HepG2 (cell line): ENCODE measurements around the gene SRCIN1. TPM values are rescaled to one million over a fixed set of nuclear protein-coding genes. Genes with fewer than 3 reads are reported as not detected.

Experiments
- ATAC-seq: fragments of 200-7000 bp; cut with Tn5 transposase; 3 replicates; pipeline ENCODE4 v1.9.1; 2020; ENCODE audit warnings: mild to moderate bottlenecking, moderate library complexity
- BruUV-seq: library from RNA; stranded (reverse); fragments of 400-500 nt; replicated peaks from 2 replicates; lab custom pipeline; 2021; lab: Mats Ljungman, UMichigan
- CTCF ChIA-PET: fragments of 300-600 bp; formaldehyde crosslinking; extraction: SDS; loops from one replicate; lab custom pipeline; 2021; ENCODE audit warnings: low total read pairs, inconsistent platforms, low intra/inter-chr PET ratio; lab: Yijun Ruan, JAX
- POLR2A ChIA-PET: fragments of 350-600 bp; sonication (Branson Sonifier 250); formaldehyde crosslinking; loops from one replicate; lab custom pipeline; 2020; ENCODE audit warnings: antibody characterized with exemption, inconsistent platforms; lab: Yijun Ruan, JAX
- DNase-seq: peaks from one replicate; pipeline ENCODE4 v3.0.0-alpha.2; 2015; ENCODE audit warnings: low spot score
- FAIRE-seq: peaks from 3 replicates; lab custom pipeline; 2011; peaks lifted over from hg19 to GRCh38; lab: Jason Lieb, UNC
- H2AFZ ChIP-seq: one replicate; pipeline ENCODE4 v1.6.1; 2011; ENCODE audit warnings: low read length, inconsistent platforms
- H3K27ac ChIP-seq: fragments of 300-600 bp; 3 replicates; pipeline ENCODE4 v1.8.0; 2011; ENCODE audit warnings: mixed run types, mild to moderate bottlenecking, mixed read lengths, low read length, inconsistent platforms; ENCODE audit not compliant: insufficient read depth; ENCODE audit errors: extremely low read length
- H3K27me3 ChIP-seq, 2 experiments: fragments of 200-600 bp in 1 of 2; 2 replicates in 1 of 2; 3 replicates in 1 of 2; pipeline versions ENCODE4 v1.6.0 to v1.8.0; 2011; ENCODE audit warnings: low read length in 2 of 2, mild to moderate bottlenecking in 2 of 2, moderate library complexity in 2 of 2, inconsistent platforms in 1 of 2; ENCODE audit not compliant: insufficient read depth in 2 of 2, control insufficient read depth in 1 of 2
- H3K36me3 ChIP-seq, 2 experiments: fragments of 200-600 bp in 1 of 2; replicated peaks in 1 of 2; 2 replicates in 1 of 2; 3 replicates in 1 of 2; pipeline versions ENCODE4 v1.5.1 to v1.8.0; 2011; ENCODE audit warnings: low read length in 2 of 2, inconsistent platforms in 1 of 2; ENCODE audit not compliant: insufficient read depth in 2 of 2, control insufficient read depth in 1 of 2
- H3K4me1 ChIP-seq: 2 replicates; pipeline ENCODE4 v1.5.1; 2012; ENCODE audit warnings: low read length, inconsistent platforms; ENCODE audit not compliant: insufficient read depth
- H3K4me2 ChIP-seq: 2 replicates; pipeline ENCODE4 v1.6.0; 2011; ENCODE audit warnings: low read depth, low read length, inconsistent platforms
- H3K4me3 ChIP-seq, 3 experiments: fragments of 200-600 bp in 1 of 3; sonication (generic), shearing (Covaris generic) in 1 of 3; replicated peaks in 1 of 3; 2 replicates each; pipeline ENCODE4 v1.5.1; 2011 to 2016; ENCODE audit warnings: low read length in 3 of 3, inconsistent platforms in 2 of 3, low read depth in 2 of 3, mild to moderate bottlenecking in 2 of 3, control low read depth in 1 of 3, mixed read lengths in 1 of 3; ENCODE audit not compliant: insufficient read depth in 1 of 3
- H3K79me2 ChIP-seq: one replicate; pipeline ENCODE4 v1.6.1; 2011; ENCODE audit warnings: low read length, inconsistent platforms; ENCODE audit not compliant: insufficient read depth
- H3K9ac ChIP-seq: 2 replicates; pipeline ENCODE4 v1.6.0; 2011; ENCODE audit warnings: mild to moderate bottlenecking, low read depth, low read length, inconsistent platforms; ENCODE audit not compliant: insufficient read depth
- H3K9me3 ChIP-seq: 2 replicates; pipeline ENCODE4 v1.5.1; 2012; ENCODE audit warnings: mild to moderate bottlenecking, low read length
- H4K20me1 ChIP-seq: 2 replicates; pipeline ENCODE4 v1.6.0; 2011; ENCODE audit warnings: inconsistent platforms, mild to moderate bottlenecking, low read length, moderate library complexity; ENCODE audit not compliant: insufficient read depth
- HNF1A ChIP-seq, 2 experiments: sonication (generic) in 1 of 2; formaldehyde crosslinking in 1 of 2; IDR thresholded peaks; 2 replicates each; pipeline versions ENCODE4 v1.4.0 to v1.6.1; 2016 to 2020; ENCODE audit warnings: borderline replicate concordance in 1 of 2, low read depth in 1 of 2, mild to moderate bottlenecking in 1 of 2, missing genetic modification reagents in 1 of 2
- PPARG ChIP-seq: conservative IDR thresholded peaks from 2 replicates; pipeline ENCODE4 v1.6.1; 2016; ENCODE audit warnings: missing biosample characterization, missing genetic modification reagents
- SIX4 ChIP-seq: sonication (generic); formaldehyde crosslinking; IDR thresholded peaks from 2 replicates; pipeline ENCODE4 v1.4.0; 2020; ENCODE audit warnings: missing genetic modification reagents
- ZC3H13 ChIP-seq: sonication (generic); formaldehyde crosslinking; IDR thresholded peaks from 2 replicates; pipeline ENCODE4 v1.8.1; 2023; ENCODE audit warnings: mild to moderate bottlenecking, missing genetic modification reagents, moderate library complexity
- ZNF138 ChIP-seq: sonication (generic); formaldehyde crosslinking; IDR thresholded peaks from 2 replicates; pipeline ENCODE4 v1.5.0; 2020; ENCODE audit warnings: mild to moderate bottlenecking, low read depth, missing genetic modification reagents
- ZNF224 ChIP-seq: sonication (generic); formaldehyde crosslinking; IDR thresholded peaks from 2 replicates; pipeline ENCODE4 v1.5.0; 2020; ENCODE audit warnings: mild to moderate bottlenecking, missing genetic modification reagents
- ZNF280B ChIP-seq: sonication (generic); formaldehyde crosslinking; IDR thresholded peaks from 2 replicates; pipeline ENCODE4 v1.5.0; 2020; ENCODE audit warnings: missing genetic modification reagents, mild to moderate bottlenecking, borderline replicate concordance
- ZNF619 ChIP-seq: sonication (generic); formaldehyde crosslinking; IDR thresholded peaks from 2 replicates; pipeline ENCODE4 v1.4.0; 2020; ENCODE audit warnings: mild to moderate bottlenecking, missing genetic modification reagents
- WGBS: methylation state at CpG from one replicate; pipeline ENCODE4 v1.1.6; 2017; ENCODE audit warnings: low lambda C conversion rate; 5-methylcytosine and 5-hydroxymethylcytosine counted together
- in situ Hi-C: cut with HindIII; loops from 2 replicates; pipeline ENCODE4 v1.10.0; 2017; ENCODE audit warnings: low pct_unique_long_range_greater_than_20kb; ENCODE audit not compliant: extremely low pct_ligation_motif_present
- intact Hi-C: fragments of 100-400 bp; cut with micrococcal nuclease; formaldehyde crosslinking; loops from one replicate; pipeline ENCODE4 v1.10.0; 2022; ENCODE audit not compliant: unreplicated experiment
- polyA plus RNA-seq, 8 experiments: library from polyadenylated mRNA; depleted of rRNA in 3 of 8; stranded (reverse) in 7 of 8; unstranded in 1 of 8; fragments of >200 nt; fragmentation: Illumina TruSeq in 4 of 8; extraction: Trizol in 4 of 8; gene quantifications; 2 replicates each; pipeline versions ENCODE4 v1.2.1 to v1.2.3, GENCODE V29; 2011 to 2016; ENCODE audit warnings: low read depth in 4 of 8, missing spikeins in 1 of 8, mixed read lengths in 1 of 8; ENCODE audit not compliant: insufficient read depth in 1 of 8
- total RNA-seq, 5 experiments: library from RNA; depleted of rRNA; stranded (reverse); fragments of >200 nt; fragmentation: Illumina TruSeq; extraction: Trizol; gene quantifications; 2 replicates each; pipeline ENCODE4 v1.2.3, GENCODE V29; 2016; ENCODE audit warnings: low read depth in 1 of 5
- TF ChIP-seq, protein P1 (sequence below): sonication (generic); formaldehyde crosslinking; IDR thresholded peaks from 2 replicates; pipeline ENCODE4 v1.4.0; 2020; ENCODE audit warnings: missing genetic modification reagents, borderline replicate concordance
- TF ChIP-seq, protein P2 (sequence below): sonication (generic); formaldehyde crosslinking; conservative IDR thresholded peaks from 2 replicates; pipeline ENCODE4 v1.4.0; 2020; ENCODE audit warnings: missing genetic modification reagents

Gene SRCIN1
- total and polyA plus RNA-seq, 2 of the 13 experiments (the other 11 are each of a cell fraction or from before 2014, with no cell fraction given), result 1.2 to 9.6 TPM

DNA sequence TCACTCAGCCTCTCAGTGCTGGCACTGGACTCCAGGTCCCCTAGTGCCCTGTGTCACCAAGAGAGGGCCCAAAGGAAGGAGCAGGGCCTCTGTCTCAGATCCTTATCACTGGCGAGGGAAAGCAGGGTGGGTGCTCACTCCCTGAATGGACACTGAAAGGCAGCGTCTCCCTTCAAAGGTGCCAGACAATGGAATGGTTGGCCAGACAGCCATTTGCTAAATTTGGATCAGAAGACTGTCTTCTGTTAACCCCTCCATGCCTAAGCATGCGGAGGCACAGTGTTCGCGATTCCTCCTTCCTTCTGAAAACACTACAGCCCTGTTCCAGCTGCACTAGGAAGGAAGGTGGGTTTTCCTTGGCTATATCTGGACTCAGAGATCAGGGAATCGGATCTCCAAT, 48.4 kb downstream of the SRCIN1 start (continued):
- TF ChIP-seq ZNF280B (CRISPR knock-in tag), result 0 out of 2 replicates have a peak, but pooled peaks have one; percentile 28

DNA sequence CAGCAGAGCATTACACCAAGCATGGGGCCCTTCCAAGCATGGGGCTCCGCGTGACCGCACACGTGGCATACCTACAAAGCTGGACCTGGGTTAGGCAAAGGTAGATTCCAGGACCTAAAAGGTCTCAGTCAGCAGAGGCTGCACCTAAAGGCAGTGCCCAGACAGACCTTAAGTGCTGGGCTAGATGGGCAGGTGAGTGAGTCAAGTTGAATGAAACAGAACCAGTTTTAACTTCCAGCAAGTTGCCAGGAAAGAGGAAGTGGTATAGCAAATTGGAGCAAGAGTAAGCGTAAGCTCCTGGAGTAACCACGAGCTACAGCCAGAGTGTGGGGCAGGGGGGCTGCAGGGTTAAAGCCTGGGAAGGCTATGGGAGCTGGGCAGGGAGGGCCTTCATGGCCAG, 49.5 kb downstream of the SRCIN1 start:
- Histone ChIP-seq H2AFZ (no peak overlapping the region), H3K27ac (no peak overlapping the region), H3K4me3 (no peak overlapping the region), H3K36me3 (no peaks in the 10 kb centered on the region), H3K4me1 (peaks cover 39% of the 10 kb centered on the region), H3K4me2 (no peak overlapping the region), H3K27me3 (peaks cover 0 to 2% of the 10 kb centered on the region in 2 experiments; a peak in 1 of 5 replicates), H4K20me1 (no peaks in the 10 kb centered on the region), H3K9ac (no peak overlapping the region), H3K79me2 (no peaks in the 10 kb centered on the region), H3K9me3 (no peaks in the 10 kb centered on the region)
- in situ Hi-C loops (loop anchor here (5.0 kb wide), 1 partner anchor 111 kb away; no protein-coding TSS in a partner anchor), intact Hi-C loops (loop anchor here (5.0 kb wide), 1 partner anchor 44 kb away; no protein-coding TSS in a partner anchor)
- no peak for FAIRE-seq
- no peak for ATAC-seq
- 84% methylated on average over 6 of the region's 6 CpGs for WGBS
- no peak for DNase-seq
- ChIA-PET POLR2A (no interaction called here), CTCF (no interaction called here)
- no TSS peak for BruUV-seq
- TF ChIP-seq, protein P1, sequence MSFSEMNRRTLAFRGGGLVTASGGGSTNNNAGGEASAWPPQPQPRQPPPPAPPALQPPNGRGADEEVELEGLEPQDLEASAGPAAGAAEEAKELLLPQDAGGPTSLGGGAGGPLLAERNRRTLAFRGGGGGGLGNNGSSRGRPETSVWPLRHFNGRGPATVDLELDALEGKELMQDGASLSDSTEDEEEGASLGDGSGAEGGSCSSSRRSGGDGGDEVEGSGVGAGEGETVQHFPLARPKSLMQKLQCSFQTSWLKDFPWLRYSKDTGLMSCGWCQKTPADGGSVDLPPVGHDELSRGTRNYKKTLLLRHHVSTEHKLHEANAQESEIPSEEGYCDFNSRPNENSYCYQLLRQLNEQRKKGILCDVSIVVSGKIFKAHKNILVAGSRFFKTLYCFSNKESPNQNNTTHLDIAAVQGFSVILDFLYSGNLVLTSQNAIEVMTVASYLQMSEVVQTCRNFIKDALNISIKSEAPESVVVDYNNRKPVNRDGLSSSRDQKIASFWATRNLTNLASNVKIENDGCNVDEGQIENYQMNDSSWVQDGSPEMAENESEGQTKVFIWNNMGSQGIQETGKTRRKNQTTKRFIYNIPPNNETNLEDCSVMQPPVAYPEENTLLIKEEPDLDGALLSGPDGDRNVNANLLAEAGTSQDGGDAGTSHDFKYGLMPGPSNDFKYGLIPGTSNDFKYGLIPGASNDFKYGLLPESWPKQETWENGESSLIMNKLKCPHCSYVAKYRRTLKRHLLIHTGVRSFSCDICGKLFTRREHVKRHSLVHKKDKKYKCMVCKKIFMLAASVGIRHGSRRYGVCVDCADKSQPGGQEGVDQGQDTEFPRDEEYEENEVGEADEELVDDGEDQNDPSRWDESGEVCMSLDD (CRISPR knock-in tag), result no peak
- no peak for TF ChIP-seq HNF1A (IDR thresholded peaks at IDR 0.05; ENCODE audit: low read depth)
- TF ChIP-seq HNF1A (CRISPR knock-in tag; IDR thresholded peaks at IDR 0.05; ENCODE audit: borderline replicate concordance), result no peak
- no peak for TF ChIP-seq ZNF619
- TF ChIP-seq PPARG (CRISPR knock-in tag), result no peak
- TF ChIP-seq ZNF138, result no peak
- no peak for TF ChIP-seq SIX4 (CRISPR knock-in tag)
- no peak for TF ChIP-seq ZNF224 (CRISPR knock-in tag)
- TF ChIP-seq ZC3H13 (CRISPR knock-in tag), result no peak
- TF ChIP-seq, protein P2, sequence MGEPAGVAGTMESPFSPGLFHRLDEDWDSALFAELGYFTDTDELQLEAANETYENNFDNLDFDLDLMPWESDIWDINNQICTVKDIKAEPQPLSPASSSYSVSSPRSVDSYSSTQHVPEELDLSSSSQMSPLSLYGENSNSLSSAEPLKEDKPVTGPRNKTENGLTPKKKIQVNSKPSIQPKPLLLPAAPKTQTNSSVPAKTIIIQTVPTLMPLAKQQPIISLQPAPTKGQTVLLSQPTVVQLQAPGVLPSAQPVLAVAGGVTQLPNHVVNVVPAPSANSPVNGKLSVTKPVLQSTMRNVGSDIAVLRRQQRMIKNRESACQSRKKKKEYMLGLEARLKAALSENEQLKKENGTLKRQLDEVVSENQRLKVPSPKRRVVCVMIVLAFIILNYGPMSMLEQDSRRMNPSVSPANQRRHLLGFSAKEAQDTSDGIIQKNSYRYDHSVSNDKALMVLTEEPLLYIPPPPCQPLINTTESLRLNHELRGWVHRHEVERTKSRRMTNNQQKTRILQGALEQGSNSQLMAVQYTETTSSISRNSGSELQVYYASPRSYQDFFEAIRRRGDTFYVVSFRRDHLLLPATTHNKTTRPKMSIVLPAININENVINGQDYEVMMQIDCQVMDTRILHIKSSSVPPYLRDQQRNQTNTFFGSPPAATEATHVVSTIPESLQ (CRISPR knock-in tag), result no peak
